Dedifferentiated amniotic fluid mesenchymal stem cell (primary cell): Measurements from ENCODE around the gene CAMK2D.

Experiments
- DNase-seq: peaks from one replicate; pipeline ENCODE4 v3.0.0-alpha.2; 2016; ENCODE audit errors: extremely low spot score

CAMK2D gene

DNA sequence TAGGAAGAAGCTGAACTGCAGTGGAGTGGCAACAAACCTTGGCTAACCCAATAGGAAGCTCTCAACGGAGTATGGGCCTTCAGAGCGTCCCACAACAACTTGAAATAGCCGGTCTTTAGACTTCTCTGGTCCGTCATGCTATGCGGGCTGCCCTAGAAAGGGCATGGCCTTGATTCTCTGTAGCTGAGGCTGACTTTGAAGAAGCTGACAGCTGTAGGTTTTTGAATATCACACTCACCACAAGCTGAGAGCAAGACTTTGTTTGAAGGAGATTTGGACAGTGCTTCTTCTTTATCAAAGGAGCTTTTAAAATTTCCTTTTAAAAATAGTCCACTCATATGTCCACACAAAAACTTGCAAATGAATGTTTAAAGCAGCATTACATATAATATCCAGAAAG lies 322.9 kb downstream of the CAMK2D start:
- DNase-seq = no peak

DNA sequence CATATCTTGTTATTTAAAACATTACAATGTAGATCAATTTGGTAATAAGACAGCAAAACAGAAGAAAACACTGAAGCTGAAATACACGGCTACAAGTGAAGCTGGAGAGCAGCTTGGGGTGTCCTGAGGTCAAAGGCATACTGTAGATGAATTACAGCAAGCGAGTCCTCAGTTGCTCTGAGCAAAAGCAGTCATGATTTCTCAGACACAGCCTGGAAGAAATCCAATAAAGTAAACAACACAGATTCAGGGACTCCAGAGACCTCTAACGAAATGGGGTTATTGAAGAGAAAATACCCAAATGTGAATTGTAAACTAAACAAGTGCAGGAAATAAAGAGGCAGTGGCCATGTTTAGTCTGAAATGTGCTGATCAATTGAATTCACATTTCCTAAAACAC lies 324.4 kb downstream of the CAMK2D start:
- DNase-seq = no peak

DNA sequence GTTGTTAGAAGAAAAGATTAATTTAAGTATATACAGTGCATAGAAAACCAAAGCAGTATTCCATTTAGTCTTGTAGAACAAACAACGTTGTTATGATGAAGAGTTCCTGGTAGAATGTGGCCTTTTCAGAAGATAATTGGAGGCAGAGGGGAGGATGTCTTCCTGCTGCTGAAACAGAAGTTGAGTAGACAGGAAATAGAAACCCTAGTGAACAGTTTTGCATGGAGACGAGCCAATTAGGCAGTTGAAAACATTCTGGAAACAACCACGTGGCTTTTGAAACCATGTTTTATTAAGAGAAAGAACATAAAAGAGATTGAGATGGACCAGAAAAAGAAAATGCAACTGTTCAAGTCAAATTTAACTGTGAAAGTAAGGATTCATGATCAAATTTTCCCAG lies 325.2 kb downstream of the CAMK2D start:
- DNase-seq = peak; percentile 55

DNA sequence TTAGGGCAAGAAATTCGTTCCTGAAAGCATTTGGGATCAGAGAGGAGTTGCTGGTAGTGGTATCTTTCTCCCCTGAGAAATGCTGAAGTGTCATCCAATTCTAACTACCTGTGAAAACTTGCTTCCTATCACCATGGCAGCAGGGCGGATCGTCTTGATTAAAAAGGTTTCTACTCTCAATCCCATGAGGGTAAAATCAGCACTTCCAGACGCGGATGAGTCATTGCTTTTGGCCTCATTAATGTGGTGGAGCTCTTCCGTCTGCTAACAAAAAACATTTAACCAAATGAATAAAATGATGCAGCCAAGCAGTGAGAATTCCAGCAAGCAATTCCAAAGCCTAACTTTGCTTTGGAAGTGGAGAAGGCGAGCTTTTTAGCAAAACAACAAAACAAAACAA lies 325.6 kb downstream of the CAMK2D start:
- DNase-seq = peak; percentile 46

DNA sequence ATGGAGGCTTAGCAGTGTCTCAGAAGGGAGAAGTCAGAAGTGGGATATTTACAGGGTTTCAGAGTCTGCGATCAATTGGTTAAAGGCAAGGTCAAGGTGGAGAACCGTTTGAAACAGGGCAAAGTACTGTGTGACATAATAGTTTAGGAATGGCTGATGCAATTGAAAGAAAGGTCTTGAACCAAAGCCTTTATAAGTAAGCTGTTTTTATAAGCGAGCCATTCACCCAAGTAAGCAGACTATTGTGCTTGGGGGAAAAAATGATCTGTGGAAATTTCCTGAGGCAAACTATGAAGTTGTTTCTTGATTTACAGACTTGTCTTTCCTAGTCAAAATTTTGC lies 327.3 kb downstream of the CAMK2D start:
- no peak for DNase-seq

DNA sequence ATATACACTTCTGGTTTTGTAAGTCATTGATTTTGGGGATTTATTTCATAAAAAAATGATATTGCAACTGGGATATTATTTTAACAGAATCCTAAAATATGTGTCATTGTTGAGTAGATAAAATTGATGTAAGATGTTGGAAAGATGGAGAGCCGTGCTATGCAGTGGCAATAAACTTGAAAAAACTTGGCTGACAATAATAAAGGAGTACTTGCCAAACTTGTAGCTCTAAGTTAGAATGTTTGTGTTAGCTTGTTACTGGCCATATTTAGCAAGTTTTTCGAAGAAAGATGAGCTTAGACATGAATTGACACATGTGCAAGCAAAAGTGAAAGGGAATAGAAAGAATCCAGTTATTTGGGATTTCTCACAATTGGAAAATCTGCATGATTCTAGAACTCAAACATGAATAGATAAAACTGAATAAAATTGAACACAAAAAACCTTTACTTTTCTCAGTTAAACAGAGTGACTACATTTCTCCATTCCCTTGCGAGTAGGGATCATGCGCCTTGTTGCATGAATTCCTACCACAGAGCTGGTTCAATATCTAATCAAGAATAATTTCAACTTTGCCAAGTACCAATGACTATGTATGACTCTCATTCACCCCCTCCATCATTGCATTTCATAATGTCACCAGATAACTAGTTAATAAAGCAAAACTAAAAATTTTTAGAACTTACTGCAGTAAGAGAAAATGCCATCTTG lies 327.8 kb downstream of the CAMK2D start:
- DNase-seq = no peak

DNA sequence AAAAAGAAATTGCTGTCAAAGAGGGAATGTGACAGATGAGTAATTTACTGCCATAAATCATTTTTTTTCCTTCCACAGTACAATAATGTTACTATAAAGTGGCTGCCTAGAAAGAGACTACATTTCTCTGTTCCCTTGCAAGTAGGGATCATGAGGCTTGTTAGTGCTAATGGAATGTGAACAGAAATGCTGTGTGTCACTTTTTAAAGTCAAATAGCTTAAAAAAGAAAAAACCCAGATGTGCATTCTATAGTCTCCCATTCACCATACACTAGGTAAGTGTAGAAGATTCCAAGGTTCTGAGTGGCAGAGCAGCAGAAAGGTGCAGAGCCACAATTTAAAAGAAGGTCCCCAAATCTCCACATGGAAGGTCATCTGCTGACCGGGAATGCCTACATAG lies 328.4 kb downstream of the CAMK2D start:
- no peak for DNase-seq

DNA sequence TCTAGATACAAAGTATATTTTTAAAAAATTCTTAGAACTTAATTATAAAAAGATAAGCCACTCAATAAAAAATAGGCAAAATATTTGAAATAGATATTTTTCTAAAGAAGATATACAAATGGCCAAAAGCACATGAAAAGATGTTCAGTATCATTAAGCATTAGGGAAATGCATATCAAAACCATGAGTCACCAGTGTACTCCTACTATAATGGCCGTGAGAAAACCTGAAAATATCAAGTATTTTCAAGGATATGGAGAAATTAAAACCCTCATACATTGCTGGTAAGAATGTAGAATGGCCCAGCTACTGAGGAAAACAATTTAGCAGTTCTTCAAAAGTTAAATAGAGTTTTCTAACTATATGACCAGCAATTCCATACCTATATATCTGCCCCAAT lies 337.9 kb downstream of the CAMK2D start:
- no peak for DNase-seq

DNA sequence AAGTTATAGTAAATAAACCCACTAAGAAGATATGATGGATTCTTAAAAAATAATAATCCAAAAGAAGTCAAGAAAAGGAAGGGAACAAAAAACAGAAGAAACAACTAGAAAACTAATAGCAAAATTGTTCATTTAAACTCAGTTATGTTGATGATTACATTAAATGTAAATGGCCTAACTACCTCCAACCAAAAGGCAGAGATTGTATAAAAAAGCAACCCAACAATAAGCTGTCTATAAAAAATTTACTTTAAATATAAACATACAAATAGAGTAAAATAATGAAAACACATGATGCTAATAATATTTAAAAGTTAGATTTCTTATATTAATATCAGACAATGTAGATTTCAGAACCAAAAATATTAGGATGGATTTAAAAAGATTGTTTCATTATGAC lies 340.6 kb downstream of the CAMK2D start:
- no peak for DNase-seq

DNA sequence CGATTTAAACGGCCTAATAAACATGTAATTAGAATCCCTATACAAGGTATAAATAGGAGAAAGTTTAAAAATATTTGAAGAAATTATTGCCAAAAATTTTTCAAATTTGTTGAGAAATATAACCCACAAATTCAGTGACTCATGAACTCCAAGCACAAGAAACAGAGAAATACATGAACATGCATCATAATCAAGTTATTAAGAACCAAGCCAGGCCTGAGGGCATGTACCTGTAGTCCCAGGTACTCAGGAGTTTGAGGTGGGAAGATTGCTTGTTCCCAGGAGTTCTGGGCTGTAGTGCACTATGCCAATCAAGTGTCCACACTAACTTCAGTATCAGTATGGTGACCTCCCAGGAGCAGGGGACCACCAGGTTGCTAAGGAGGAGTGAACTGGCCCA lies 341.9 kb downstream of the CAMK2D start:
- no peak for DNase-seq

DNA sequence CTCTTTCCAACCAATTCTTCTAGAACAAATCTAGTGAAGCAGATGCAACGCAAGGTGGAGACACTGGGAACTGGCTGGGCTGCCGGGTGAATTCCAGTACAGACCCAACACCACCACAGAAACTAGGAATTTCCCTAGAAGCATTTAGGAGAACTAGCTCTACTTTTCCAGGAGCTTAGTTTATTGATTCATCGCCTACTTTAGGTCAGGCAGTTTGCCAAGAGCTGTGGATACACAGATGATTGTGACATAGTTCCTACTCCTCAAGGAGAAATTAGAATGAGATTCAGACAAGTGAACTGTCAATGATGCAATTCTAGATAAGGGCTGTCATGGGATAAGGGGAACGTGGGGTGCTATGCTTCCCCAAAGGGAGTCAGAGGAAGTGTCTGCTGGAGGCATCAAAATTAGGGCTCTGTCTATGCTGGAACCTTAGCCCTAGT lies 350.0 kb downstream of the CAMK2D start:
- DNase-seq = peak; percentile 37

DNA sequence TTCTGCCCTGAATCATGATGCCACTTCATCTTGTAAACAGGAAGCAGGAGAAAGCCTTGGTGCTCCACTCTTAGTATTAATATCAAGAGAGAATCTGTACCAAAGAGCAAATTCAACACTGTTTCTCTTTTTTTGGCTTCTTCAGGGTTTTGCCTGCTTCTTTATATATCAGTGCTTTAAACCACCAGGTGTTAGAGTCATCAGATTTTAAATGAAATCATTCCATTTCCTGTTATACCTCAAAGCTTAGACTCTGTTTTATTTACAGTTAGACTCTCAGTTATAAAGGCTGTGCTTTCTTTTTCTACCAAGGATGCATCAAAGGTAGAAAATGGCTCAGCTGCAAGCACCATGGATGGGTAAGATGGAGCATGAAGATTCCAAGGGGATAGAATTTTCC lies 350.9 kb downstream of the CAMK2D start:
- no peak for DNase-seq

DNA sequence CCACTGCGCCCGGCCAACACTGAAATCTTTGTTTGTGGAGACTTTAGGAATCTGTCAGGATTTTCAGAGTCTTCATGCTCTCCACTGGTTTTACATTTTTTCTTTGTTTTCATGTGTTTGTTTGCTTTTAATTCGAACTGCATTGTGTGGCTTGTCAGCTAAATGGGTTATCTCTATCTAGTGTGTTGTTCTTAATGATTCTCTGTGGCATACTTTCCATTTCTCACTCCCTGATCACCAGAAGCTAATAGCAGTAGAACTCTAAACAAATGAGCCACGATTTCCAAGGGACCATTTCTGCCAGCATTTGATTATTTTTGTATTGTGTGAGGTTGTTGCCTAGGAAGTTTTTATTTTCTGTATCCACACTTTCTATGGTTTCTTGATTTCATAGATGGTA lies 352.4 kb downstream of the CAMK2D start:
- no peak for DNase-seq

DNA sequence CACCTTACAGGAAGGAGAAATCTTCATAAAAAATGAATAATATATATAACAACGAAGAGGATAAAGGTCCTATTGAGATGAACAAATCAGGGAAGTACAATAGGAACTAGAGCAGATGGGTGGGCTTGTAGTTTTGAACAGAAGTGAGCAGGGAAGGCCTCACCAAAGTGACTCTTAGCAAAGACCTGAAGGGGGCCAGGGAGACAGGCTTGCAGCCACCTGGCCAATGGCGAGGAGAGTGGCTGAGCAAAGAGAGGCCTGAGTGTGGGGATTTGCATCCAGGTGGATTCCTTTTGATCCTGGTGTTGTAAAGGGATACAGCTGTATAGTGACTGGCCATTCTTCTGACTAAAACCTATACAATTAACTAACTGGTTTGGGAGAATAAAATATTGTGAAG lies 354.1 kb downstream of the CAMK2D start:
- no peak for DNase-seq

DNA sequence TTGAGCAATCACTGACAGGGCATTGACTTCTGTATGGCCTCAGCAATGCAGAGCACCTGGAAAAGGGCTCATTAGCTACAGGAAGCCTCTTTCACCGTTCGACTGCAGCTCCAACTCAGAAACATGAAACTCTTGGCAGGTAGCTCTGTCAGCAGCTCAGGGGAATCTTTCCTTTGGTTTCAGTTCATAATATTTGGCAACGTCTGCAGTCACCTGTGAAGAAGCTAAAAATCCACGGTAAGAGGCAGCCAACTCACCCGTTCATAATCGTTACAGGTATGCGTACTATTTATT lies 354.9 kb downstream of the CAMK2D start:
- no peak for DNase-seq

DNA sequence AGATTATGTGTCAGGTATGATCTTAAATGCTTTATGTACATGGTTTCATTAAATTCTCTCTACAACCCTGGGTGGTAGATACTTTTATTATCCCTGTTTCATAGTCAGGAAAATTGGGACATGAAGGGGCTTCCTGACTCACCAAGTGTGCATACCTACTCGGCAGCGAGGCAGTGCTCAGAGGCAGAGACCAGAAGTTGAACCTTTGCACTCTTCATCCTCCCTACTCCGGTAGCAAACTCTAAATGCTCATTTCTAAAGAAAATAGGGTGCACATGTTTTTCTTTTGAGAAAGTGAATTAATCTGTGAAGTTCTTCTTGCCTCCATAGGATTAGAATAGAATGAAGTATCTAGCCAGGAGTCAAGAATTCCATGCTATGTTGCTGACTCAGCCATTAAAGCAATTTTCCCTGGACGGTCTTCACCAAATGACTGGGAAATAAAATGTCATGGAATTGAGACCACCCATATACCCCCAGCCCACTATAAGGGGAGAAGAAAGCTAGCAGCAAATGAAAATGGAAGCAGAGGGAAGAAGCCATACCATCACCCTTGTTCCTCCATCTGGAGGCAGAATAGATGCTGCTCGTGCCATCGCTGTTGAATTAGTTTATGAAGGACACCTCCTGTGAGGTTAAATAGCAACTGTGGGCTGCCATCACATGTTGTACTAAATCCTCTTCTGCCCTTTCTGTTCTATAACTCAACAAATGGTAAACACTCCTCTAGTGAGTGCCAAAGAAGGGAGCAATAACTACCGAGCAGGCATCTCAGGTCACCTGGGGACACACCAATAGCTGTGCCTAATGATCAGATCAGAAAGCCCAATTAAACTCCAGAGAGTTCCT lies 355.4 kb downstream of the CAMK2D start:
- no peak for DNase-seq

DNA sequence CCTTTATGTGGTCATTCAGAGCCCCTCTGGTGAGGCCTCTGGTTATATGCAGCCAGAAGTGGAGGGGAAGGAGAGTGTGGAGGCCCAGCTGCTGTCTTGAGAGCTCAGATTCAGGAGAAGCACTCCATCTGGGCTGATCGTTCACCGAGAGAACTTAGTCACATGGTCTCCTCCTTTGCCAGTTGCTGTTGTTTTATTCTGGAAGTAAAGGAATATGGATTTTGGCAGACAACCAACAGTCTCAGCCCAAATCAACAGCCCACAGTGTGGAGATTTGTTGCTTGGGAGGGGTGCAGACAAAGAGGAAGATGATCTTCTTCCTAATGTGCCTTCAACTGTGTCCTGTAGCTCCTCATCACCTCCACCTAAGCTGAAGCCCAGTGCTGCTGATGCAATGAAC lies 356.7 kb downstream of the CAMK2D start:
- DNase-seq = no peak

DNA sequence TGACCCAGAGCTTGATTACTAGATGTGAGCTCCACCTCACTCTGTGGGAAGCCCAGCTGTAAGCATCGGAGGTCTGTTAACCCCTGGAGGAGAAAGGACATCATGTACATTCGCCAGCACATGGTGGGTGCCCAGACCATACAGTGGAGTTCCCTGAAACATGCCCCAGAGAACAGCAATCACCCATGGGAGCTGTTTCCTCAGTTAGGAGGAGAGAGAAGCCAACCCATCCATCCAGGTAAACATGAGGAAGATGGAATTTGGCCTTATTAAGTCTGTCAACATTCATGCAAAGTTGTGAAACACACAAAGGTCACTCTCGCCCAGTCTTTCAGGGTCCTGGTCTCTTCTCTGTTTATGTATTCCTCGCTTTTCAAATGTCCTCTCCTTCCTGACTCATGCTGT lies 357.4 kb downstream of the CAMK2D start:
- no peak for DNase-seq
